ENCODE measurements around the gene SERPINB7.

SERPINB7 gene

GRCh38 chr18:63844254-63844653 is 69.0 kb downstream of the SERPINB7 start:
- DNase-seq (ENCODE audit: low spot score): peak; percentile 3

DNA sequence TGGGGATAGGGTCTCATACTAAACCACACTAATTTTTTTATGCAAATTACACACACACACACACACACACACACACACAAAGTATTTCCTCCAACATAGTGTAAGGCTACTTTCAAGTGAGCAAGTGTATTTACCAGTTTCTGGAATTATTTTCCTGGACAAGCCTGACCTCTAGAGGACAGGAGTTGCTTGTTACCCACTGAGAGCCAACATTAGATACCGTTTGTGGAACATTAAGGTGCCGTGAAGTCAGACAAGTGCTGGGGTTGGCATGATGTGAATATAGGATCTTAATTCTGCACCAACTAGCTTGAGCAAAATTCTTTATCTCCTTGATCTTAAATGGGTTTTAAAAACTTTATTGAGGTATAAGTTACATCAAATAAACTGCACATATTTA is 72.9 kb downstream of the SERPINB7 start:
- DNase-seq (ENCODE audit: low spot score): peak; percentile 40

DNA sequence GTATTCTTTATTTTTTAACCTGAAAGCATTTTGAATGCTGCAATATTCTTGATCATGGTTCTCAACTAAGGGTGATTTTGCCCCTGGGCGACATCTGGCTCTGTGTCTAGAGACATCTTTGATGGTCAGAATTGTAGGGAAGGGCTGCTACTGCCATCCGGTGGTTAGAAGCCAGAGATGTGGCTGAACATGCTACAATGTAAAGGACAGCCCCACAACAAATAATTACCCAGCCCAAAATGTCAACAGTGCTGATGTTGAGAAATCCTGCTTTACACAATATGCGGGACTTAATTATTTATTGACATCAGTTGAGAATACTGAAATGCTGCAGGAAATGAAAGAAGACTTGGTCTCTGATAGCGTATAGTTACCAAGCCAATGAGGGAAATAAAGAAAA is 74.8 kb downstream of the SERPINB7 start:
- DNase-seq (ENCODE audit: low spot score): peak; percentile 5

GRCh38 chr18:63850636-63851035 is 75.4 kb downstream of the SERPINB7 start:
- no peak for DNase-seq (ENCODE audit: low spot score)

Data from SK-N-DZ (cell line).